ENCODE data around the gene MPV17L2. TPM values are rescaled to one million over a fixed set of nuclear protein-coding genes. Genes with fewer than 3 reads are reported as not detected.

Gene MPV17L2
- total RNA-seq, 1 donor from 2014 or later = 17.2 TPM

GRCh38 chr19:18153556-18154134, 39.4 kb upstream of the MPV17L2 start:
- DNase-seq (ENCODE audit: low read depth, low spot score) = no peak
- H3K36me3 Mint-ChIP-seq (ENCODE audit: low read depth) = no peaks in the 10 kb centered on the region
- peak overlapping the region; percentile 91 for H3K4me3 Mint-ChIP-seq
- no peaks in the 10 kb centered on the region for H3K9me3 Mint-ChIP-seq
- H3K27ac Mint-ChIP-seq (ENCODE audit: unreplicated experiment) = no peak overlapping the region
- H3K27me3 Mint-ChIP-seq (ENCODE audit: low read depth) = no peaks in the 10 kb centered on the region
- H3K4me1 Mint-ChIP-seq = peaks cover 33% of the 10 kb centered on the region
- TF ChIP-seq CTCF (conservative IDR thresholded peaks at IDR 0.05) = no peak

GRCh38 chr19:18155095-18156087, 37.6 kb upstream of the MPV17L2 start:
- peaks cover 36% of the 10 kb centered on the region for H3K4me1 Mint-ChIP-seq
- no peaks in the 10 kb centered on the region for H3K9me3 Mint-ChIP-seq
- TF ChIP-seq CTCF (conservative IDR thresholded peaks at IDR 0.05) = no peak
- peaks cover under 1% of the 10 kb centered on the region for H3K36me3 Mint-ChIP-seq (ENCODE audit: low read depth)
- no peak for DNase-seq (ENCODE audit: low read depth, low spot score)
- no peaks in the 10 kb centered on the region for H3K27me3 Mint-ChIP-seq (ENCODE audit: low read depth)
- H3K27ac Mint-ChIP-seq (ENCODE audit: unreplicated experiment) = no peak overlapping the region
- peak overlapping the region; percentile 91 for H3K4me3 Mint-ChIP-seq

- TF ChIP-seq CTCF (conservative IDR thresholded peaks at IDR 0.05) = no peak
- no peaks in the 10 kb centered on the region for H3K9me3 Mint-ChIP-seq
- no peak overlapping the region for H3K27ac Mint-ChIP-seq (ENCODE audit: unreplicated experiment)
- peaks cover 37% of the 10 kb centered on the region for H3K4me1 Mint-ChIP-seq
- no peak for DNase-seq (ENCODE audit: low read depth, low spot score)
- no peaks in the 10 kb centered on the region for H3K27me3 Mint-ChIP-seq (ENCODE audit: low read depth)
- peak overlapping the region; percentile 59 for H3K4me3 Mint-ChIP-seq
- peaks cover 2% of the 10 kb centered on the region for H3K36me3 Mint-ChIP-seq (ENCODE audit: low read depth)
These were observed 36.8 kb upstream of the MPV17L2 start for GRCh38 chr19:18156268-18156667.

GRCh38 chr19:18156841-18157464, 36.1 kb upstream of the MPV17L2 start:
- no peak for DNase-seq (ENCODE audit: low read depth, low spot score)
- Mint-ChIP-seq H3K4me1 (peaks cover 41% of the 10 kb centered on the region), H3K4me3 (peak overlapping the region; percentile 70), H3K27ac (ENCODE audit: unreplicated experiment) (no peak overlapping the region), H3K36me3 (ENCODE audit: low read depth) (peaks cover 2% of the 10 kb centered on the region), H3K9me3 (no peaks in the 10 kb centered on the region), H3K27me3 (ENCODE audit: low read depth) (no peaks in the 10 kb centered on the region)
- no peak for TF ChIP-seq CTCF (conservative IDR thresholded peaks at IDR 0.05)

- H3K36me3 Mint-ChIP-seq (ENCODE audit: low read depth) = peaks cover 2% of the 10 kb centered on the region
- no peaks in the 10 kb centered on the region for H3K9me3 Mint-ChIP-seq
- peak; percentile 53 for DNase-seq (ENCODE audit: low read depth, low spot score)
- no peak for TF ChIP-seq CTCF (conservative IDR thresholded peaks at IDR 0.05)
- no peaks in the 10 kb centered on the region for H3K27me3 Mint-ChIP-seq (ENCODE audit: low read depth)
- H3K4me3 Mint-ChIP-seq = peak overlapping the region; percentile 70
- H3K4me1 Mint-ChIP-seq = peaks cover 35% of the 10 kb centered on the region
- no peak overlapping the region for H3K27ac Mint-ChIP-seq (ENCODE audit: unreplicated experiment)
These were observed 35.5 kb upstream of the MPV17L2 start for GRCh38 chr19:18157465-18158063.
